GM21390 (cell line): ENCODE measurements around the gene LRRN4CL.
"Not testable (repeated sequence)": the region's sequence is repeated elsewhere in the genome, so short reads cannot be mapped to it uniquely, and the experiment has no call there.

ENCODE experiments used
- ATAC-seq: cut with Tn5 transposase; IDR thresholded peaks from one replicate; pipeline ENCODE4 v1.9.1; 2021; ENCODE audit not compliant: unreplicated experiment

The LRRN4CL gene

GRCh38 chr11:62689421-62690183 lies at the start of gene LRRN4CL:
LRRN4CL (minus strand) TSS chr11:62689530; CDS start chr11:62688508, 1,022 bp downstream.
- ATAC-seq, result no peak

GRCh38 chr11:62737196-62737595 lies 47.9 kb upstream of the LRRN4CL start:
- ATAC-seq, result no peak

- no peak for ATAC-seq
Measured at GRCh38 chr11:62732830-62733229, 43.5 kb upstream of the LRRN4CL start.

GRCh38 chr11:62730076-62730475 lies 40.7 kb upstream of the LRRN4CL start:
- not testable (repeated sequence) for ATAC-seq

GRCh38 chr11:62728171-62728988 lies 39.0 kb upstream of the LRRN4CL start, which contains the start of gene TTC9C:
TTC9C (plus strand) TSS chr11:62728486; CDS start chr11:62728849, 363 bp downstream.
- peak; percentile 27 for ATAC-seq

GRCh38 chr11:62727872-62728170 lies 38.5 kb upstream of the LRRN4CL start:
- ATAC-seq, result peak; percentile 49

- peak; percentile 69 for ATAC-seq
Measured at GRCh38 chr11:62727165-62727871, 38.0 kb upstream of the LRRN4CL start, which contains the start of gene HNRNPUL2. HNRNPUL2 (minus strand) TSS chr11:62727457; CDS start chr11:62727156, 301 bp downstream.

GRCh38 chr11:62726915-62727164 lies 37.5 kb upstream of the LRRN4CL start:
- ATAC-seq, result peak; percentile 12

GRCh38 chr11:62726156-62726914 lies 37.0 kb upstream of the LRRN4CL start:
- ATAC-seq, result no peak

GRCh38 chr11:62725646-62726045 lies 36.3 kb upstream of the LRRN4CL start:
- ATAC-seq, result no peak

- ATAC-seq, result no peak
Measured at GRCh38 chr11:62724171-62724570, 34.8 kb upstream of the LRRN4CL start.

GRCh38 chr11:62721994-62722393 lies 32.7 kb upstream of the LRRN4CL start:
- ATAC-seq, result no peak

- ATAC-seq, result no peak
Measured at GRCh38 chr11:62719302-62719978, 30.1 kb upstream of the LRRN4CL start.

- ATAC-seq, result no peak
Measured at GRCh38 chr11:62716816-62717215, 27.5 kb upstream of the LRRN4CL start.

GRCh38 chr11:62716206-62716605 lies 26.9 kb upstream of the LRRN4CL start:
- no peak for ATAC-seq

- ATAC-seq, result no peak
Measured at GRCh38 chr11:62715150-62716130, 26.1 kb upstream of the LRRN4CL start.

- ATAC-seq, result no peak
Measured at GRCh38 chr11:62713343-62713742, 24.0 kb upstream of the LRRN4CL start.

- no peak for ATAC-seq
Measured at GRCh38 chr11:62712861-62713260, 23.5 kb upstream of the LRRN4CL start.

GRCh38 chr11:62712276-62712812 lies 23.0 kb upstream of the LRRN4CL start:
- ATAC-seq, result no peak
